Stomach (tissue), 4 donors: ENCODE measurements around the gene WDR53.

Experiments used
- CTCF ChIP-seq, 7 experiments: fragments of 450-650 bp in 4 of 7; fragments of 200-600 bp in 3 of 7; sonication (generic) in 3 of 7; IDR thresholded peaks; one replicate each; pipeline ENCODE4 v1.5.1; 2016 to 2019; ENCODE audit warnings: antibody characterized with exemption in 7 of 7, control low read depth in 2 of 7, mild to moderate bottlenecking in 1 of 7
- EP300 ChIP-seq: sonication (generic); formaldehyde crosslinking; IDR thresholded peaks from one replicate; pipeline ENCODE4 v1.6.1; 2017; ENCODE audit warnings: antibody characterized with exemption
- POLR2AphosphoS5 ChIP-seq, 3 donors: sonication (generic); formaldehyde crosslinking; IDR thresholded peaks; one replicate each; pipeline ENCODE4 v1.6.1; 2016; ENCODE audit warnings: antibody characterized with exemption in 3 of 3

- TF ChIP-seq EP300, result no peak
- TF ChIP-seq POLR2AphosphoS5 (IDR thresholded peaks at IDR 0.05), result no peak
- no peak for TF ChIP-seq CTCF (IDR thresholded peaks at IDR 0.05)
Observed at GRCh38 chr3:196572389-196572788, 4.0 kb upstream of the WDR53 start.
